ENCODE results near the gene RAD51. TPM values are rescaled to one million over a fixed set of nuclear protein-coding genes. Genes with fewer than 3 reads are reported as not detected.

RAD51 gene
- total and polyA plus RNA-seq, 9 of the 15 experiments (the other 6 are each of a cell fraction or from before 2014, with no cell fraction given), result 16.0 to 63.8 (median 34.6) TPM

DNA sequence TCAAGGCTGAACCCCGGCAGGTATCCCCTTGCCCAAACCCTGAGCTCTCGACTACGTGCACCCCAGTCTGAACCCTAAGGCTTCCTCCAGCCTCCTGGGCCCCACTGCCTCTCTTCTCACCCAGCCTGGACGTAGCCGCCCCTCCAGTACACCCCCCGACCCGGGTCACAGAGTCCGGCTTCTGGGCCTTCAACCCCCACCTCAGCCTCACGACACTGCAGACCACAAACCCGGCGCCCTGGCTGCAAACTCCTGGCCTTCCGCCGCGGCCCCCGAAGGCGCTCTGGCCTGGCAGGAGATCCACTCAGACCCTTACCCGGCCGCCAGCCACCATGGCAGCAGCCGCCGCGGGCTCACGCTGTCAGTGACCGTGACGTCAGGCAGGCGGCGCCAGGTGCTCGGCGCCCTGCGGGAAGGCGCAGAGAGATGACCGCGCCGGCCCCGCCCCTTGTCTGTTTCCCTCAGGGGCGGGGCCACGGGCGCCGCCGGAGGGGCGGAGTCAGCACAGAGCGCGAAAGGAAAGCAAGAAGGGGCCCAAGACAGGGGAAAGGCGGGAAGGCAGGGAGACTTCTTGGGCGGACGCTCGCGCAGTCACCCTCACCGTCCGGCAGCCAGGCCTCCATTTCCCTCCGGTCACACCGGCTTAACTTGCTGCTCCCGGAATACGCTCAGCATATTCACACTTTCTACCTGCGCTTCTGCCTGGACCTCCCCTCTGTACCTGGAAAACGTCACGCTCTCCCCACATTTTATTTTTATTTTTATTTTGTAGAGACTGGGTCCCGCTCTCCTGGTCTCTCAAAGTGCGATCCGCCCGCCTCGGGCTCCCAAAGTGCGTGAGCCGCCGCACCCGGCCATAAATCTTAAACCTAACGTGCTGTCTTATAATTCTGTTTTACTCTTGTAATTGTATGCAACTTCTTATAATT, 60.2 kb downstream of the RAD51 start, which contains the start of gene RMDN3 (continued):
- TF ChIP-seq MYC (IDR thresholded peaks at IDR 0.05; ENCODE audit: low read depth, low read length) (peak; percentile 94), MYC (CRISPR knock-in tag; IDR thresholded peaks at IDR 0.05; ENCODE audit: borderline replicate concordance, low read depth) (no peak), STAT5A (IDR thresholded peaks at IDR 0.05; ENCODE audit: borderline replicate concordance, low read length) (no peak; the same call in 1 of the 2 replicates), ZNF699 (CRISPR knock-in tag; IDR thresholded peaks at IDR 0.05; ENCODE audit: insufficient replicate concordance) (no peak), HMG20A (CRISPR knock-in tag; conservative IDR thresholded peaks at IDR 0.05) (no peak), BHLHE40 (IDR thresholded peaks at IDR 0.05; ENCODE audit: low read length) (peak; percentile 59; the same call in 1 of the 2 replicates), ZNF311 (CRISPR knock-in tag; IDR thresholded peaks at IDR 0.05) (no peak)
- TF ChIP-seq, protein P1, sequence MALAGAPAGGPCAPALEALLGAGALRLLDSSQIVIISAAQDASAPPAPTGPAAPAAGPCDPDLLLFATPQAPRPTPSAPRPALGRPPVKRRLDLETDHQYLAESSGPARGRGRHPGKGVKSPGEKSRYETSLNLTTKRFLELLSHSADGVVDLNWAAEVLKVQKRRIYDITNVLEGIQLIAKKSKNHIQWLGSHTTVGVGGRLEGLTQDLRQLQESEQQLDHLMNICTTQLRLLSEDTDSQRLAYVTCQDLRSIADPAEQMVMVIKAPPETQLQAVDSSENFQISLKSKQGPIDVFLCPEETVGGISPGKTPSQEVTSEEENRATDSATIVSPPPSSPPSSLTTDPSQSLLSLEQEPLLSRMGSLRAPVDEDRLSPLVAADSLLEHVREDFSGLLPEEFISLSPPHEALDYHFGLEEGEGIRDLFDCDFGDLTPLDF (CRISPR knock-in tag; IDR thresholded peaks at IDR 0.05), result peak; percentile 95
- TF ChIP-seq, protein P2, sequence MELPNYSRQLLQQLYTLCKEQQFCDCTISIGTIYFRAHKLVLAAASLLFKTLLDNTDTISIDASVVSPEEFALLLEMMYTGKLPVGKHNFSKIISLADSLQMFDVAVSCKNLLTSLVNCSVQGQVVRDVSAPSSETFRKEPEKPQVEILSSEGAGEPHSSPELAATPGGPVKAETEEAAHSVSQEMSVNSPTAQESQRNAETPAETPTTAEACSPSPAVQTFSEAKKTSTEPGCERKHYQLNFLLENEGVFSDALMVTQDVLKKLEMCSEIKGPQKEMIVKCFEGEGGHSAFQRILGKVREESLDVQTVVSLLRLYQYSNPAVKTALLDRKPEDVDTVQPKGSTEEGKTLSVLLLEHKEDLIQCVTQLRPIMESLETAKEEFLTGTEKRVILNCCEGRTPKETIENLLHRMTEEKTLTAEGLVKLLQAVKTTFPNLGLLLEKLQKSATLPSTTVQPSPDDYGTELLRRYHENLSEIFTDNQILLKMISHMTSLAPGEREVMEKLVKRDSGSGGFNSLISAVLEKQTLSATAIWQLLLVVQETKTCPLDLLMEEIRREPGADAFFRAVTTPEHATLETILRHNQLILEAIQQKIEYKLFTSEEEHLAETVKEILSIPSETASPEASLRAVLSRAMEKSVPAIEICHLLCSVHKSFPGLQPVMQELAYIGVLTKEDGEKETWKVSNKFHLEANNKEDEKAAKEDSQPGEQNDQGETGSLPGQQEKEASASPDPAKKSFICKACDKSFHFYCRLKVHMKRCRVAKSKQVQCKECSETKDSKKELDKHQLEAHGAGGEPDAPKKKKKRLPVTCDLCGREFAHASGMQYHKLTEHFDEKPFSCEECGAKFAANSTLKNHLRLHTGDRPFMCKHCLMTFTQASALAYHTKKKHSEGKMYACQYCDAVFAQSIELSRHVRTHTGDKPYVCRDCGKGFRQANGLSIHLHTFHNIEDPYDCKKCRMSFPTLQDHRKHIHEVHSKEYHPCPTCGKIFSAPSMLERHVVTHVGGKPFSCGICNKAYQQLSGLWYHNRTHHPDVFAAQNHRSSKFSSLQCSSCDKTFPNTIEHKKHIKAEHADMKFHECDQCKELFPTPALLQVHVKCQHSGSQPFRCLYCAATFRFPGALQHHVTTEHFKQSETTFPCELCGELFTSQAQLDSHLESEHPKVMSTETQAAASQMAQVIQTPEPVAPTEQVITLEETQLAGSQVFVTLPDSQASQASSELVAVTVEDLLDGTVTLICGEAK (IDR thresholded peaks at IDR 0.05), result 0 out of 2 replicates have a peak, but pooled peaks have one; percentile 24
- TF ChIP-seq, protein P2 (CRISPR knock-in tag; IDR thresholded peaks at IDR 0.05), result no peak
- TF ChIP-seq, protein P3, sequence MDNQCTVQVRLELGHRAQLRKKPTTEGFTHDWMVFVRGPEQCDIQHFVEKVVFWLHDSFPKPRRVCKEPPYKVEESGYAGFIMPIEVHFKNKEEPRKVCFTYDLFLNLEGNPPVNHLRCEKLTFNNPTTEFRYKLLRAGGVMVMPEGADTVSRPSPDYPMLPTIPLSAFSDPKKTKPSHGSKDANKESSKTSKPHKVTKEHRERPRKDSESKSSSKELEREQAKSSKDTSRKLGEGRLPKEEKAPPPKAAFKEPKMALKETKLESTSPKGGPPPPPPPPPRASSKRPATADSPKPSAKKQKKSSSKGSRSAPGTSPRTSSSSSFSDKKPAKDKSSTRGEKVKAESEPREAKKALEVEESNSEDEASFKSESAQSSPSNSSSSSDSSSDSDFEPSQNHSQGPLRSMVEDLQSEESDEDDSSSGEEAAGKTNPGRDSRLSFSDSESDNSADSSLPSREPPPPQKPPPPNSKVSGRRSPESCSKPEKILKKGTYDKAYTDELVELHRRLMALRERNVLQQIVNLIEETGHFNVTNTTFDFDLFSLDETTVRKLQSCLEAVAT (IDR thresholded peaks at IDR 0.05), result peak in 1 of 2 experiments; percentile 62; a peak in 1 of 4 replicates
